Erythroblast (primary cell): ENCODE results near the gene HNRNPU.

Experiments used
- DNase-seq, 2 experiments: peaks; one replicate each; lab custom pipeline; 2025; lab: John Stamatoyannopoulos, UW
- GATA1 ChIP-seq: IDR thresholded peaks from 2 replicates; pipeline ENCODE4 v1.6.1; 2011; ENCODE audit warnings: low read depth, mild to moderate bottlenecking, control low read depth, low read length, moderate library complexity
- POLR2A ChIP-seq: IDR thresholded peaks from 2 replicates; pipeline ENCODE4 v1.6.1; 2011; ENCODE audit warnings: mild to moderate bottlenecking, low read length

The HNRNPU gene

DNA sequence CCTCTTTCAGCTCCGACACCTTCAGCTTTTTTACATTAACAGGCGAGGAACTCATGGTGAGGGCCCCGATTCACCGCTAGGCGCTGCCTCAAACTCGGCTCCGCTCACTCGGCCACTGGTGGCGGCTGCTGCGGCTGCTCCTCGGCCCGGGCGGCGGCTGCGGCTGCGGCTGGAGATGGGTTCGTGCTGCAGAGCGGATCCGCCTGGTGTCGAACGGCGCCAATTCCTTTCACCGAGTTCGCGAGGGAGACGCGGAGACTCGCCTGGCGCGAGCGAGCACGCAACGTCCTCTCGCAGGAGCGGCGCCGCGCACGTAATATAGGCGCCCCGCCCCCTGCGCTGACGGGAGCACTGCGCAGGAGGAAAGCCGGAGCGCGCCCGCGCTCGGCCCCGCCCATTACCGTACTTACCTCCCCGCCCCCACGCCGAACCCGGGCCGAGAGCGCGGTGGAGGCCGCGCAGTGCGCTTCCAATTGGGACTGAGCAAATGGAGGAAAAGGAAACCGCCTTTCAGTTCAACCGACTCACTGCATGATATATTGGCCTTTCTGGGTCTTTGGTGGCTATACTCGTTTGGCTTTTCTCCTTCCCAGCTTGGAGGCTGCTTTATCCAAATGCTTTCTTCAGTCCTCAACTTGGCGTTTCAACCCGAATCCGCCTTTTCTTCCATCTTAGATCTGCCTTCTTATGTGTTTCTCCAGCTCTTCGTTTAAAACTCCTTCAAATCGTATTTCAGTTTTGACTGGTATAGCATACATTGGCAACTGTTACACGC, at the start of gene HNRNPU:
Gene HNRNPU (minus strand): TSS at position 291 of the 775 bp plus-strand sequence. CDS start 236 bp downstream, at position 55.
- DNase-seq = peak; percentile 98 to 99
- TF ChIP-seq GATA1 (no peak), POLR2A (peak; percentile 97)

DNA sequence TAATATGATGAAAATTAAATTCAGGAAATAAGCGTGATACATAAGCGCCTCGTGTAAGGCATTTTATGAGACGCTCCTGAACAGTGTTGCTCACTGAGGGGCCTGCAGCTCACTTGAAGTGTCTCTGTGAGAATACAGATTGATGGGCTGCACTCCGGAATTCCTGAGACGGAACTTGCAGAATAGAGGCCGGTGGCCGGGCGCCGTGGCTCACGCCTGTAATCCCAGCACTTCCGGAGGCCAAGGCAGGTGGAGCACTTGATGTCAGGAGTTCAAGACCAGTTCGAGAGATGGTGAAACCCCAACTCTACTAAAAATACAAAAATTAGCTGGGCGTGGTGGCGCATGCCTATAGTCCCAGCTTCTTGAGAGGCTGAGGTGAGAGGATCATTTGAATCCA, 49.5 kb upstream of the HNRNPU start:
- no peak for TF ChIP-seq POLR2A
- TF ChIP-seq GATA1 = no peak

GRCh38 chr1:244904119-244904518, 39.8 kb upstream of the HNRNPU start:
- DNase-seq = no peak
- TF ChIP-seq GATA1 (no peak), POLR2A (no peak)

More for the DNA sequence above, 49.5 kb upstream of the HNRNPU start:
- no peak for DNase-seq

DNA sequence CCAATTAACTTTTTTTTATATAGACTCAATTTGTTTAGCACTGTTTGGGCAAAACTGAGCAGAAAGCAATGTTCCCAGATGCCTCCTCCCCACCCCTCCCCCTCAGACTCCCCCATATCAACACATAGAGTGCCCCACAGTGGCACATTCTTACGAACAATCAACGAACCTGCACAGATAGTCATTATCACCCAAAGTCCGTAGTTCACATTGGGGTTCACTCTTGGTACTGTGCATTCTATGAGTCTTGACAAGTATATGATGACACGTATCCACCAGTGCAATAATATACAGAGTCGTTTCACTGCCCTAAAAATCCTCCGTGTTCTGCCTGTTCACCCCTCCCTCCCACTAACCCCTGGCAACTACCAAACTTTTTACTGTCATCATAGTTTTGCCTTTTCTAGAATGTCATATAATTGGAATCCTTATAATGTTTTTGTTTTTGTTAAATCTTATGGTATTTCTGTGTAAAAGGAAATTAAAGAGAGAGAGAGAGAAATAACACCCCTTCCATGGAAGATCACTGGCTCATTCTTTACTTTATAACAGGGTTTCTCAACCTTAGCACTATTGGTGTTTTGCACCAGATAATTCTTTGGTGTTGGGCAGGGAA, 37.2 kb upstream of the HNRNPU start:
- TF ChIP-seq POLR2A (no peak), GATA1 (no peak)
- no peak for DNase-seq

DNA sequence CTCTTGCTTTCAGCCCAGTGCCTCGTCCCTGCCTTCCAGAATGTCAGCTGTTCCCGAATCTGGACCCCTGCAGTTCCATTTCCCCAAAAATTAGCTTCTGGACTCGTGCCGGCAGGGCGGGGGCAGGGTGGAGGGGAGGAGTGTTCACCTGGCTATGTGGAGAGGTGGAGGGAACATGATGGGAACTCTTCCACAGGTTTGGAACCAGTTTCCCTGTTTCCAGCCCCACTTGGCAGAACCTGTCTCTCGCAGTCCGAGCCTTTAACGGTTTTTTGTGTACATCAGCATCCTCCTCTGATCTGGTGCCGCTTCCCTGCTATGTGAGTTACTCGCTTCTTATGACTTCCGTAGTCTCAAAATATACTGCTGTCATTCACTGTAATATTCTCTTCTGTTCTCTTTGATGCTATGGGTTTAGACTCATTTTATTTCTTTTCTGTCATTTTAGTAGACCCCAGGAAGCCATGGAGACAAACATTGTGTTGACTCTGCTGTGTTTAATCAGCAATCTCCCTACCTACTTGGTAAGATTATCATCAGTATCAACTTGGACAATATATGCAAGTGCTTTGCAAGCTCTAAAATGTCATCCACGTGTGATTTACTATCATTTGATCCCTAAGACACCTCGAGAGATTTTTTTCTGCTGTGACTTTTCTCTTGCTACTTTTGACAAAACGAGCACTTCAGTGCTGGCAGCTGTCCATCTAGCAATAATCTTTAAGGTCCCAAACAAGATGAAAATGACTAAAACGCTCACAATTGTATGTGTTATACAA, 33.3 kb upstream of the HNRNPU start:
- TF ChIP-seq GATA1 = no peak
- no peak for TF ChIP-seq POLR2A
- no peak for DNase-seq

DNA sequence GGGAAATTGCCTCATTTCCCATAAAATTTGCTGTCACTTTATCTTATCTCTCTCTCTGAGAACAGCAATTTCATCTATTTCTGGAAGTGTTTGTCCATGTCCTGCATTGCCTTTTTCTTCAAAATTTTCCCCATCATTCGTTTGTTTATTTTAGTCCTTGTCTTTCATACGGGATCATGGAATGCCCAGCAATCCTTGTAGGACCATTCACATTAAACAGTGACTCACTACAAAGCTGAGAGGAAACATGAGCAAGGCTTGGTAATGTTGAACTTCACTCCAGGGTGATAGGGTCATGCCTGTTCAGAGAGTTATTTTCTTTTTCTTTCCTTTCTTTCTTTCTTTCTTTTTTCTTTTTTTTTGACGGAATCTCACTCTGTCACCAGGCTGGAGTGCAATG, 32.2 kb upstream of the HNRNPU start:
- TF ChIP-seq GATA1 (no peak), POLR2A (no peak)
- no peak for DNase-seq

- TF ChIP-seq GATA1 = no peak
- no peak for TF ChIP-seq POLR2A
- DNase-seq = no peak
Measured at GRCh38 chr1:244893836-244894235, 29.5 kb upstream of the HNRNPU start.

DNA sequence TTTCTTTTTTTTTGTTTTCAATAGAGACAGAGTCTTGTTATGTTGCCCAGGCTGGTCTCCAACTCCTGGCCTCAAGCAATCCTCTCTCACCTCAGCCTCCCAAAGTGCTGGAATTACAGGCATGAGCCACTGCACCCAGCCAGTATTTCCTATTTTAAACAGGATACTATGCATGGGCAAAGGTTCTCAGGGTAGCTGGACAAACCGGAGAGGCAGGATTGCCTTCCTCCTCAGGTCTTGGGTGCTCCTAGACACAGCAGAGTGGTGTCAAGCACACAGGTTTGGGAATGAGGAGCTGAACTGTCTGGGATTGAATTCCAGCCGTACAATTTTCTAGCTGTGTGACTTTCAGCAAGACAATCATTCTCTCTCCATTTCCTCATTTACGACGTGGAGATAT, 22.9 kb upstream of the HNRNPU start:
- DNase-seq = no peak
- TF ChIP-seq POLR2A = no peak
- TF ChIP-seq GATA1 = no peak

GRCh38 chr1:244881552-244882280, 17.4 kb upstream of the HNRNPU start:
- TF ChIP-seq GATA1 (no peak), POLR2A (no peak)
- DNase-seq = no peak

- no peak for TF ChIP-seq POLR2A
- TF ChIP-seq GATA1 = no peak
Measured at GRCh38 chr1:244878681-244879080, 14.3 kb upstream of the HNRNPU start.

DNA sequence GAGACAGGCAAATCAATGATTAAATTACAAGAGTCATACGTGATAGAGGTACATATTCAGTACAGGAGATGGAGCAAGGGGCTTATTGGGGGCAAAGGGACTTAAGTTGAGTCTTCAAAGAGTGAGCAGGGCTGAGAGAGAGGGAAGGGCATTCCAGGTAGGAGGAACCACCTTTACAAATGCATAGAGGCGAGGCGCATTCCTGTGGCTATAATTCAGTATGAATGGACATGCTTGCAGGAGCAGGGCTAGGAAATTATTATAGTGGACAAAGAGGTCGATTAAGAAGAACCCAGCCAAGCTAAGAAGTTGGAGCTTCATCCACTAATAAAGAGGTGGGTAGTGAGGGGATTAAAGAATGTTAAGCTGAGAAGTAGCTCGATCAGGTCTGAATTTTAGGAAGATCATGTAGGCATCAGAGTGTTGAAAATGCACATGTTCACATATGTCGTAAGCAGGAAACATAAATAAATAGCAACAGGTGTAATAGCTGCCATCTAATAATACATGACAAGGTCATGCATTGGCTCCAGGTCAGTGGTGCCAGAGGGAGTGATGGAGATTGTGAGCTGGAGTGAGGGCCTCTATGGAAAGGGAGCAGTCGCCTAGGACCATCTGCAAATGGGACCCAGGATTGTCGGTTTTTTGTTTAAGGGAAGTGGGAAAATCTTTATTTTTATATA, 12.0 kb upstream of the HNRNPU start:
- no peak for DNase-seq
- no peak for TF ChIP-seq POLR2A
- TF ChIP-seq GATA1 = no peak

More at GRCh38 chr1:244878681-244879080, 14.3 kb upstream of the HNRNPU start:
- no peak for DNase-seq

- no peak for DNase-seq
Measured at GRCh38 chr1:244874974-244875579, 10.7 kb upstream of the HNRNPU start.

More at GRCh38 chr1:244874974-244875579, 10.7 kb upstream of the HNRNPU start:
- TF ChIP-seq POLR2A (no peak), GATA1 (no peak)
